GM12878 (cell line): Measurements from ENCODE around the gene ITGB2. TPM values are rescaled to one million over a fixed set of nuclear protein-coding genes. Genes with fewer than 3 reads are reported as not detected.

Experiments
- ATAC-seq: fragments of 200-7000 bp; cut with Tn5 transposase; 3 replicates; pipeline ENCODE4 v1.9.1; 2020; ENCODE audit warnings: mild to moderate bottlenecking, moderate library complexity
- BruUV-seq: library from RNA; stranded (reverse); fragments of 400-500 nt; replicated peaks from 2 replicates; lab custom pipeline; 2021; lab: Mats Ljungman, UMichigan
- CTCF ChIA-PET: fragments of 300-600 bp; sonication (Branson Sonifier 250); formaldehyde crosslinking; extraction: SDS; loops from one replicate; lab custom pipeline; 2021; ENCODE audit warnings: inconsistent platforms; lab: Yijun Ruan, JAX
- POLR2A ChIA-PET: fragments of 350-600 bp; formaldehyde crosslinking; extraction: SDS; loops from one replicate; lab custom pipeline; 2021; ENCODE audit warnings: inconsistent platforms; lab: Charles Lee
- RAD21 ChIA-PET: fragments of 300-600 bp; sonication (Branson Sonifier 250); formaldehyde crosslinking; loops from one replicate; lab custom pipeline; 2023; ENCODE audit warnings: antibody characterized with exemption; ENCODE audit not compliant: unreplicated experiment; lab: Charles Lee
- SMC1A ChIA-PET: fragments of 300-600 bp; sonication (Branson Sonifier 250); formaldehyde crosslinking; loops from one replicate; lab custom pipeline; 2023; ENCODE audit not compliant: unreplicated experiment, uncharacterized antibody; lab: Charles Lee
- DNase-seq: peaks from one replicate; pipeline ENCODE4 v3.0.0-alpha.2; 2011; ENCODE audit warnings: low read depth, low spot score
- FAIRE-seq: peaks from 3 replicates; lab custom pipeline; 2011; peaks lifted over from hg19 to GRCh38; lab: Jason Lieb, UNC
- H2AFZ ChIP-seq: 2 replicates; pipeline ENCODE4 v1.6.0; 2011; ENCODE audit warnings: low read depth, low read length, control low read depth; ENCODE audit not compliant: control insufficient read depth
- H3K27ac ChIP-seq: 2 replicates; pipeline ENCODE4 v1.5.1; 2011; ENCODE audit warnings: control low read depth; ENCODE audit not compliant: control insufficient read depth, insufficient read depth
- H3K27me3 ChIP-seq, 2 experiments: replicated peaks in 1 of 2; 2 replicates each; pipeline versions ENCODE4 v1.6.0 to v1.6.1; 2011; ENCODE audit warnings: low read length in 1 of 2; ENCODE audit not compliant: control insufficient read depth in 2 of 2, insufficient read depth in 2 of 2
- H3K36me3 ChIP-seq, 2 experiments: 2 replicates each; pipeline ENCODE4 v1.5.1; 2011; ENCODE audit warnings: low read length in 1 of 2; ENCODE audit not compliant: control insufficient read depth in 2 of 2, insufficient read depth in 2 of 2
- H3K4me1 ChIP-seq: 2 replicates; pipeline ENCODE4 v1.6.1; 2011; ENCODE audit warnings: mild to moderate bottlenecking, low read length, moderate library complexity, mixed read lengths; ENCODE audit not compliant: control insufficient read depth, insufficient read depth
- H3K4me2 ChIP-seq: 2 replicates; pipeline ENCODE4 v1.6.0; 2011; ENCODE audit warnings: control low read depth; ENCODE audit not compliant: control insufficient read depth, insufficient read depth
- H3K4me3 ChIP-seq: fragments of 200-600 bp; sonication (generic); 2 replicates; pipeline ENCODE4 v1.5.1; 2016
- H3K79me2 ChIP-seq: 2 replicates; pipeline ENCODE4 v1.6.0; 2011; ENCODE audit warnings: low read length; ENCODE audit not compliant: control insufficient read depth, insufficient read depth
- H3K9ac ChIP-seq: 2 replicates; pipeline ENCODE4 v1.8.0; 2011; ENCODE audit warnings: low read length, control low read depth, mixed read lengths; ENCODE audit not compliant: control insufficient read depth, insufficient read depth
- H3K9me3 ChIP-seq: replicated peaks from 3 replicates; pipeline ENCODE4 v1.5.1; 2011; ENCODE audit warnings: mild to moderate bottlenecking, low read length; ENCODE audit not compliant: control insufficient read depth, insufficient read depth
- H4K20me1 ChIP-seq: 2 replicates; pipeline ENCODE4 v1.6.0; 2011; ENCODE audit not compliant: control insufficient read depth, insufficient read depth
- BCL3 ChIP-seq: IDR thresholded peaks from 2 replicates; pipeline ENCODE4 v1.6.1; 2011; ENCODE audit warnings: borderline replicate concordance, low read depth, mild to moderate bottlenecking, moderate library complexity, low read length; ENCODE audit not compliant: insufficient read depth, poor library complexity, severe bottlenecking
- CBX5 ChIP-seq: sonication (generic); IDR thresholded peaks from 2 replicates; pipeline ENCODE4 v1.6.1; 2016; ENCODE audit warnings: low read depth, moderate library complexity, mild to moderate bottlenecking, inconsistent platforms
- E4F1 ChIP-seq: fragments of 450-650 bp; IDR thresholded peaks from 2 replicates; pipeline ENCODE4 v1.6.1; 2018; ENCODE audit warnings: borderline replicate concordance, mild to moderate bottlenecking; ENCODE audit not compliant: partially characterized antibody
- EGR1 ChIP-seq, 2 experiments: IDR thresholded peaks; 1 replicate in 1 of 2; 2 replicates in 1 of 2; pipeline ENCODE4 v1.6.1; 2011 to 2012; ENCODE audit warnings: low read depth in 2 of 2, low read length in 2 of 2, borderline replicate concordance in 1 of 2, mild to moderate bottlenecking in 1 of 2, moderate library complexity in 1 of 2
- HDAC2 ChIP-seq: fragments of 200-600 bp; sonication (generic); IDR thresholded peaks from 2 replicates; pipeline ENCODE4 v1.6.1; 2017
- MTA3 ChIP-seq: IDR thresholded peaks from 2 replicates; pipeline ENCODE4 v1.6.1; 2012; ENCODE audit warnings: low read length, inconsistent platforms, borderline replicate concordance
- PBX3 ChIP-seq: IDR thresholded peaks from 2 replicates; pipeline ENCODE4 v1.6.1; 2011; ENCODE audit warnings: mild to moderate bottlenecking, low read depth, low read length, moderate library complexity; ENCODE audit not compliant: insufficient replicate concordance
- RBBP5 ChIP-seq: fragments of 200-600 bp; sonication (generic); conservative IDR thresholded peaks from 2 replicates; pipeline ENCODE4 v1.6.1; 2016
- REST ChIP-seq: IDR thresholded peaks from 2 replicates; pipeline ENCODE4 v1.6.1; 2012; ENCODE audit warnings: mild to moderate bottlenecking, low read depth, low read length
- SMC3 ChIP-seq: IDR thresholded peaks from 2 replicates; pipeline ENCODE4 v1.6.1; 2011; ENCODE audit warnings: low read length, improper control_type of control experiment, borderline replicate concordance
- SUZ12 ChIP-seq: fragments of 200-600 bp; sonication (generic); IDR thresholded peaks from one replicate; pipeline ENCODE4 v1.6.1; 2018; ENCODE audit warnings: antibody characterized with exemption, mild to moderate bottlenecking; ENCODE audit not compliant: unreplicated experiment
- ZZZ3 ChIP-seq: IDR thresholded peaks from 2 replicates; pipeline ENCODE4 v1.6.1; 2011; ENCODE audit warnings: low read depth; ENCODE audit not compliant: control insufficient read depth, insufficient read length
- WGBS: methylation state at CpG from one replicate; pipeline ENCODE4 v1.1.6; 2016; ENCODE audit warnings: low lambda C conversion rate; ENCODE audit not compliant: insufficient replicate concordance, insufficient coverage; ENCODE audit errors: missing lambda C conversion rate; 5-methylcytosine and 5-hydroxymethylcytosine counted together
- in situ Hi-C: fragments of 300-500 bp; cut with MboI; formaldehyde crosslinking; loops from 9 replicates; pipeline ENCODE4 v1.14.3; 2018; ENCODE audit warnings: mixed read lengths
- intact Hi-C: fragments of 100-400 bp; cut with micrococcal nuclease; formaldehyde crosslinking; loops from one replicate; pipeline ENCODE4 v1.14.2; 2022; ENCODE audit not compliant: unreplicated experiment
- polyA plus RNA-seq, 11 experiments: library from polyadenylated mRNA; depleted of rRNA in 4 of 11; unstranded in 6 of 11; stranded (reverse) in 5 of 11; fragments of >200 nt; fragmentation: Nextera tagmentation in 4 of 11; fragmentation: Illumina TruSeq in 1 of 11; extraction: Ambion mirVana in 4 of 11; extraction: Trizol in 1 of 11; gene quantifications; 1 replicate in 1 of 11; 2 replicates in 10 of 11; pipeline versions ENCODE4 v1.2.1 to v1.2.3, GENCODE V29; 2011 to 2016; ENCODE audit warnings: inconsistent platforms in 2 of 11, missing spikeins in 2 of 11, low read depth in 1 of 11
- total RNA-seq, 4 experiments: library from RNA; depleted of rRNA in 3 of 4; stranded (reverse); fragments of >200 nt in 3 of 4; fragmentation: Illumina TruSeq in 1 of 4; extraction: Trizol in 1 of 4; gene quantifications; 2 replicates each; pipeline versions ENCODE4 v1.2.1 to v1.2.3, GENCODE V29; 2013 to 2021

Gene ITGB2
- total and polyA plus RNA-seq, 10 of the 15 experiments (the other 5 are each of a cell fraction or from before 2014, with no cell fraction given) = 8.0 to 172 (median 58.9) TPM

- no peak for TF ChIP-seq E4F1
- TF ChIP-seq PBX3 = no peak
- no peak for TF ChIP-seq CBX5
Measured at GRCh38 chr21:44892095-44892494, 28.6 kb downstream of the ITGB2 start (continued).

- Histone ChIP-seq H3K27me3 (no peaks in the 10 kb centered on the region), H3K4me1 (no peaks in the 10 kb centered on the region), H2AFZ (no peak overlapping the region), H3K4me2 (no peak overlapping the region), H3K36me3 (peaks cover 0 to 3% of the 10 kb centered on the region in 2 experiments; a peak in 1 of 4 replicates), H3K9me3 (no peaks in the 10 kb centered on the region), H3K4me3 (no peak overlapping the region), H4K20me1 (no peaks in the 10 kb centered on the region), H3K27ac (no peak overlapping the region), H3K9ac (no peak overlapping the region), H3K79me2 (no peaks in the 10 kb centered on the region)
- ATAC-seq (no peak), DNase-seq (no peak), FAIRE-seq (no peak)
- SMC1A ChIA-PET = interaction anchor here (0.8 to 6.1 kb wide), 4 partner anchors 11 to 41 kb away, joined by 4 to 56 read pairs (median 5); no protein-coding TSS in a partner anchor
- BruUV-seq = no TSS peak
- WGBS = 97% methylated on average over 15 of the region's 15 CpGs
- RAD21 ChIA-PET = interaction anchor here (0.8 to 3.9 kb wide), 4 partner anchors 18 to 50 kb away, joined by 5 to 32 read pairs (median 8); partner anchors contain the start of gene PTTG1IP
- POLR2A ChIA-PET = interaction anchor here (0.6 to 1.8 kb wide), 2 partner anchors 40 to 448 kb away, joined by 8 to 9 read pairs; no protein-coding TSS in a partner anchor
- CTCF ChIA-PET = interaction anchor here (1.0 to 5.5 kb wide), 10 partner anchors 10 to 239 kb away, joined by 3 to 80 read pairs (median 6); no protein-coding TSS in a partner anchor
- in situ Hi-C loops (no loop called here), intact Hi-C loops (loop anchor here (1.0 kb wide), 1 partner anchor 40 kb away; no protein-coding TSS in a partner anchor)
- TF ChIP-seq EGR1 (IDR thresholded peaks at IDR 0.05; ENCODE audit: borderline replicate concordance in 1 of 2, low read depth in 2 of 2, low read length in 2 of 2) = no peak
- no peak for TF ChIP-seq SMC3
- no peak for TF ChIP-seq REST
- TF ChIP-seq SUZ12 = no peak
- no peak for TF ChIP-seq ZZZ3
- TF ChIP-seq MTA3 = no peak
- TF ChIP-seq BCL3 = no peak
- TF ChIP-seq HDAC2 = no peak
- no peak for TF ChIP-seq RBBP5
Measured at GRCh38 chr21:44891631-44892031, 29.1 kb downstream of the ITGB2 start.
